ENCODE results near the gene SH2D2A. TPM values are rescaled to one million over a fixed set of nuclear protein-coding genes. Genes with fewer than 3 reads are reported as not detected.

The SH2D2A gene
- polyA plus RNA-seq, 2 donors = 0.90 to 1.00 TPM

Other genes with a start within 250 kb of the SH2D2A start
- 1 to 10 TPM; 3.8 to 7.8 TPM for gene IQGAP3, start 244.3 kb downstream of the SH2D2A start, polyA plus RNA-seq
- gene TTC24, start 237.1 kb downstream of the SH2D2A start, polyA plus RNA-seq = under 1 TPM in 1 of 2 donors, not detected in 1; 0.08 TPM
- gene NAXE, start 225.1 kb downstream of the SH2D2A start, polyA plus RNA-seq = 10 to 100 TPM; 29.9 to 70.9 TPM
- gene GPATCH4, start 215.4 kb downstream of the SH2D2A start, polyA plus RNA-seq = 10 to 100 TPM; 14.3 to 20.8 TPM
- gene HAPLN2, start 197.4 kb downstream of the SH2D2A start, polyA plus RNA-seq = under 1 TPM; 0.14 to 0.28 TPM
- under 1 TPM; 0.01 to 0.04 TPM for gene BCAN, start 174.7 kb downstream of the SH2D2A start, polyA plus RNA-seq
- 1 to 10 TPM; 2.4 to 3.0 TPM for gene NES, start 139.4 kb downstream of the SH2D2A start, polyA plus RNA-seq
- 1,000 to 10,000 TPM; 1,310 to 1,799 TPM for gene CRABP2, start 111.3 kb downstream of the SH2D2A start, polyA plus RNA-seq
- 10 to 100 TPM; 18.5 to 38.3 TPM for gene METTL25B, start 88.4 kb downstream of the SH2D2A start, polyA plus RNA-seq
- gene ISG20L2, start 88.1 kb downstream of the SH2D2A start, polyA plus RNA-seq = 10 to 100 TPM in 1 of 2 donors, 1 to 10 TPM in 1; 8.5 to 16.5 TPM
- 10 to 100 TPM; 79.3 to 81.0 TPM for gene MRPL24, start 75.8 kb downstream of the SH2D2A start, polyA plus RNA-seq
- 100 to 1,000 TPM in 1 of 2 donors, 10 to 100 TPM in 1; 88.6 to 150 TPM for gene HDGF, start 65.2 kb downstream of the SH2D2A start, polyA plus RNA-seq
- gene PRCC, start 49.3 kb downstream of the SH2D2A start, polyA plus RNA-seq = 10 to 100 TPM; 36.6 to 41.8 TPM
- gene INSRR, start 42.3 kb upstream of the SH2D2A start, polyA plus RNA-seq = under 1 TPM in 1 of 2 donors, not detected in 1; 0.01 TPM
- gene NTRK1, start 44.0 kb upstream of the SH2D2A start, polyA plus RNA-seq = under 1 TPM; 0.06 to 0.08 TPM
- 1 to 10 TPM; 1.5 to 1.7 TPM for gene PEAR1, start 76.9 kb upstream of the SH2D2A start, polyA plus RNA-seq
- under 1 TPM in 1 of 2 donors, not detected in 1; 0.04 TPM for gene LRRC71, start 103.8 kb upstream of the SH2D2A start, polyA plus RNA-seq
- 10 to 100 TPM in 1 of 2 donors, 1 to 10 TPM in 1; 6.5 to 11.2 TPM for gene ARHGEF11, start 228.9 kb upstream of the SH2D2A start, polyA plus RNA-seq

Measured in esophagus (tissue), 2 donors.